Activated naive CD8-positive, alpha-beta T cell treated with anti-CD3 and anti-CD28 coated beads, Interleukin-2, amount 50 U/mL, for 24 hours (primary cell): ENCODE data around the gene ZNF83.
"Not testable (repeated sequence)": the region's sequence is repeated elsewhere in the genome, so short reads cannot be mapped to it uniquely, and the experiment has no call there.

Experiments
- ATAC-seq: fragments of 150-1000 bp; cut with Tn5 transposase; one replicate; pipeline ENCODE4 v1.10.0; 2021
- DNase-seq: peaks from one replicate; pipeline ENCODE4 v3.0.0; 2021
- H3K27ac Mint-ChIP-seq: one replicate; pipeline ENCODE4 v1.8.0; 2021; ENCODE audit warnings: mild to moderate bottlenecking, mixed read lengths
- H3K27me3 Mint-ChIP-seq: one replicate; pipeline ENCODE4 v1.8.0; 2021; ENCODE audit warnings: mixed read lengths
- H3K36me3 Mint-ChIP-seq: one replicate; pipeline ENCODE4 v1.8.0; 2021; ENCODE audit warnings: low read depth, mixed read lengths
- H3K4me1 Mint-ChIP-seq: one replicate; pipeline ENCODE4 v1.8.0; 2021; ENCODE audit warnings: mixed read lengths
- H3K4me3 Mint-ChIP-seq: one replicate; pipeline ENCODE4 v1.8.0; 2021; ENCODE audit warnings: mild to moderate bottlenecking, moderate library complexity, mixed read lengths
- H3K9me3 Mint-ChIP-seq: one replicate; pipeline ENCODE4 v1.8.0; 2021; ENCODE audit warnings: mixed read lengths

ZNF83 gene

DNA sequence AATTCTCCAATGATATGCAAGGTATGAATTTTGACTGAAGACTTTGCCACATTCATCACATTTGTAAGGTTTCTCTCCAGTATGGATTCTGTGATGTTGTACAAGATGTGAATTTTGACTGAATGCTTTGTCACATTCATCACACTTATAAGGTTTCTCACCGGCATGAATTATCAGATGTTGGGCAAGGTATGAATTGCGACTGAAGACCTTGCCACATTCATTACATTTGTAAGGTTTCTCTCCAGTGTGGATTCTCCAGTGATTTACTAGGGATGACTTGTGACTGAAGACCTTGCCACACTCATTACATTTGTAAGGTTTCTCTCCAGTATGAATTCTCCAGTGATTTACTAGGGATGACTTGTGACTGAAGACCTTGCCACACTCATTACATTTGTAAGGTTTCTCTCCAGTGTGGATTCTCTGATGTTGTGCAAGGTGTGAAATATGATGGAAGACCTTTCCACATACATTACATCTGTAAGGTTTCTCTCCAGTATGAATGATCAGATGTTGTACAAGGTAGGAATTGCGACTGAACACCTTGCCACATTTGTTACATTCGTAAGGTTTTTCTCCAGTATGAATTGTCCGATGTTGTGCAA is 24.8 kb downstream of the ZNF83 start:
- no peak for ATAC-seq
- peaks cover 44% of the 10 kb centered on the region for H3K9me3 Mint-ChIP-seq
- H3K4me3 Mint-ChIP-seq, result no peak overlapping the region
- peaks cover 85% of the 10 kb centered on the region for H3K36me3 Mint-ChIP-seq
- no peak for DNase-seq
- H3K27me3 Mint-ChIP-seq, result no peaks in the 10 kb centered on the region
- no peaks in the 10 kb centered on the region for H3K4me1 Mint-ChIP-seq
- H3K27ac Mint-ChIP-seq, result no peak overlapping the region

DNA sequence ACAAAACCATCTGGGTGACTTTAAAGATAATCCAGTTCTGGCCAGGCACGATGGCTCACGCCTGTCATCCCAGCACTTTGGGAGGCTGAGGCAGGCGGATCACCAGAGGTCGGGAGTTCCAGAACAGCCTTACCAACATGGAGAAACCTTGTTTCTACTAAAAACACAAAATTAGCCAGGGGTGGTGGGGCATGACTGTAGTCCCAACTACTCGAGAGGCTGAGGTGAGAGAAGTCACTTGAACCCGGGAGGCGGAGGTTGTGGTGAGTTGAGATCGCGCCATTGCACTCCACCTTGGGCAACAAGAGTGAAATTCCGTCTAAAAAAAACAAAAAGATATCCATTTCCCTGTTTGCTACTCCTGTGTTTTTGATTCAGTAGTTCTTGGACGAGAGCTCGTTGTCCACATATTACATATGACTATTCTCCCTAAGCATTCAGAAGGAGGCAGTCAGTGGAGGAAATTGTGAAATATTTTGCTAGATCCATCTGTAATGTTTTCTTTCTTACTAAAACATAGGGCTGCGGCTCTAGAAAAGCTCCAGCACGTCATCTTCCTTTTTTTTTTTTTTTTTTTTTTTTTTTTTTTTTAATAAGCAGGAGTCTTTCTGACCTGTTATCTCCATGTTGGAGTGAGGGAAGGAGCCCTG is 34.5 kb downstream of the ZNF83 start:
- no peak overlapping the region for H3K27ac Mint-ChIP-seq
- no peak overlapping the region for H3K4me3 Mint-ChIP-seq
- peaks cover 33% of the 10 kb centered on the region for H3K9me3 Mint-ChIP-seq
- ATAC-seq, result no peak
- H3K36me3 Mint-ChIP-seq, result peaks cover 54% of the 10 kb centered on the region
- peaks cover 29% of the 10 kb centered on the region for H3K4me1 Mint-ChIP-seq
- H3K27me3 Mint-ChIP-seq, result no peaks in the 10 kb centered on the region
- no peak for DNase-seq

DNA sequence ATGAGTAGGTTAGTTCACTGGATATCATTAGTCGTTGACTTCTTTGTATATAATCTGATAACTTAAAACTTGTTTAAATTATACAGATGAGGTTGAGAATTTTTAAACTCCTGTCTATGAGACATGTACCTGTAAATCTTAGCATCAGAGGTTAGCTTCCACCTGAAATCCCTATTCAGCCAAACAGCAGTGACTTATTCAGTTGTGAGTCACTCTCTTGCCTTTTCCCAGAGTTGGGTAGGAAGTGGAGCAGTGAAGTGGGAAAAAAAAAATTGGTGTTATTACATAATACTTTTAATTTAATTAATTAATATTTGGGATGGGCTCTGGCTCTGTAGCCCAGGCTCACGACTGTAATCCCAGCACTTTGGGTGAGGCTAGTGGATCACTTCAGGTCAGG is 35.2 kb downstream of the ZNF83 start:
- peaks cover 32% of the 10 kb centered on the region for H3K9me3 Mint-ChIP-seq
- H3K27ac Mint-ChIP-seq, result no peak overlapping the region
- H3K4me3 Mint-ChIP-seq, result no peak overlapping the region

DNA sequence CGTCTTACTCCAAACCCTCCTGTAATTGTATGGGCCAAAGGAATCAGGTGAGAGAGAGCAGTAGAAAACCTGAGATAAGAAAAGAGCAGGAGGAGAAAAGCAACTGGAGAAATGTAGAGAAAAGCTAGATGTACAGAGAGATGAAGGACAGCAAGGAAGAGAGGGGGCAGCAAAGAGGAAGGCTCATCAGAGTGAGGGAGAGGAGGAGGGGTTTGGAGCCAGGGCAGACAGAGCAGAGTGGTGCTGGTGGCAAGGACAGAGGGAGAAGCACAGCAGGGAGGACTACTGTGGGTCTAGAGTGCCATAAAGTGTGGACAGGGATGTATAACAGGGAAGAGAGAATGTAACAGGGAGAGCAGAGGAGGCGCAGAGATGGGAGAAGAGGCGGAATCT is 36.2 kb downstream of the ZNF83 start:
- peak overlapping the region; percentile 69 for H3K27ac Mint-ChIP-seq

More for the DNA sequence above, 35.2 kb downstream of the ZNF83 start:
- ATAC-seq (no peak), DNase-seq (no peak)
- Mint-ChIP-seq H3K4me1 (peaks cover 29% of the 10 kb centered on the region), H3K27me3 (no peaks in the 10 kb centered on the region), H3K36me3 (peaks cover 53% of the 10 kb centered on the region)

DNA sequence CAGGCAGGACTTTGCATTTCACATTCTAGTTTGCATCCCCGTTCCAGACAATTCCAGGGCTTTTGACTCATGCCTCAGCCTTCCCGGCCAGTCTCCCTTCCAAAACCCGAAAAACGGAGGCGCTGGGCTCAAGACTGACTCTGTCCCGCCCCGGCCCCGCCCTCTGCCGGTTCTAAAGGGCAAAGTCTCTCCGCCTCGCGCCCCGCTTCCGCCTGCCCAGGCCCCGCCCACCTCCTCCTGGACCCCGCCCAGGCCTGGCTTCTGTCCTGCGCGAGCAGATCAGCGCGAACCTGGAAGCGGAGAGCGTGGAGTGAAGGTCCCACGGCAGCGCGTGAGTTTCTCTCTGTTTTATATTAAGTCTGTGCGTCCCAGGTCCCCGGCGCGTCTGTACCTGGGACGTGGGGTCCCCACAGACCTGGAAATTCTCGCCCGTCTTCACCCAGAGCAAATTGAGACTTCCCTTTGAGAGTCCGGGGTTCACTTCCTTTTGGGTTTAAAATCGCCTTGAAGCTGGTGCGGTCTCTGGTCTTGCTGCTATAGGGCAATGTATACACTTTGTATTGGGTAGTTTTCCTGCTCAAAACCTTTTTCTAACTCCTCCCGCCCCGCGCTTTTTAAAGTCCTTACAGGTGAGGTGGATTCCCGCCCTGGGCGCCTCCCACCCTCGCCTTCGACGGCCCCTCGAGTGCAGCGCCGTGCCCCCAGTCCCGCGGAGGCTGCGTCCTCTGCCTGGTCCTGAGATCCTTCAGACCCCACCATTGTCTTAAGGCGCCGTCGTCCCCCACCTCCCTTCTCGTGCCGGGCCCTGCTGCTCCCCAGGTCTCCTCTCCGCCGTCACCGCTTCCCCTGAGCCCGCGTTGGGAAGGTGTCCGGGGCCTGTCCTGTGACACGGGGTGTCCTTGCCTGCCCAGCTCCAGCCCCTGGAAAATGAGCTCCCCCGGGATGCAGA is 36.9 kb downstream of the ZNF83 start:
- Mint-ChIP-seq H3K9me3 (peaks cover 37% of the 10 kb centered on the region), H3K36me3 (peaks cover 61% of the 10 kb centered on the region), H3K4me3 (peak overlapping the region; percentile 84)

More for the DNA sequence above, 36.2 kb downstream of the ZNF83 start:
- peaks cover 37% of the 10 kb centered on the region for H3K9me3 Mint-ChIP-seq
- DNase-seq, ATAC-seq, H3K27me3 Mint-ChIP-seq: not testable (repeated sequence)
- peaks cover 61% of the 10 kb centered on the region for H3K36me3 Mint-ChIP-seq
- peak overlapping the region; percentile 84 for H3K4me3 Mint-ChIP-seq
- peaks cover 29% of the 10 kb centered on the region for H3K4me1 Mint-ChIP-seq

DNA sequence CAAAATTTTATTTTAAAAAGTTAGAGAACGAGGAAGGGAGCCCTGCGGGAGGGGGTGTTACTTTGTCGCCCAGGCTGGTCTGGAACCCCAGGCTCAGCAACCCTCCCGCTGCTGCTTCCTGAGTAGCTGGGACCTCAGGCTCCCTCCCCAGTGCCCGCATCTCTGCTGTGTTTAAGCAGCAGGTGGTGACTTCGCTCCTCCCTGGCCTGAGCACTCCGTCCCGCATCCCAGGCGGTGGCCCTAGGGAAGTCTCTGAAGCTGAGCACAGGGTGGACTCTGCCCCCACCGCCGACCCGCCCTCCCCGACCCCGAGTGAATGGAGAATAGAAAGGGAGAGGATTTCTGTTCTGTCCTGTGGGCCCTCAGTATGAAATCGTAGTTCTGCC is 37.5 kb downstream of the ZNF83 start:
- ATAC-seq (peak; percentile 11), DNase-seq (no peak)
- peaks cover 61% of the 10 kb centered on the region for H3K36me3 Mint-ChIP-seq
- H3K27me3 Mint-ChIP-seq, result no peaks in the 10 kb centered on the region
- H3K9me3 Mint-ChIP-seq, result peaks cover 39% of the 10 kb centered on the region
- H3K27ac Mint-ChIP-seq, result no peak overlapping the region
- peaks cover 24% of the 10 kb centered on the region for H3K4me1 Mint-ChIP-seq
- peak overlapping the region; percentile 84 for H3K4me3 Mint-ChIP-seq

More for the DNA sequence above, 36.9 kb downstream of the ZNF83 start:
- peak; percentile 95 for DNase-seq
- H3K27ac Mint-ChIP-seq, result peak overlapping the region; percentile 69
- peaks cover 27% of the 10 kb centered on the region for H3K4me1 Mint-ChIP-seq
- H3K27me3 Mint-ChIP-seq, result no peaks in the 10 kb centered on the region
- peak; percentile 97 for ATAC-seq

DNA sequence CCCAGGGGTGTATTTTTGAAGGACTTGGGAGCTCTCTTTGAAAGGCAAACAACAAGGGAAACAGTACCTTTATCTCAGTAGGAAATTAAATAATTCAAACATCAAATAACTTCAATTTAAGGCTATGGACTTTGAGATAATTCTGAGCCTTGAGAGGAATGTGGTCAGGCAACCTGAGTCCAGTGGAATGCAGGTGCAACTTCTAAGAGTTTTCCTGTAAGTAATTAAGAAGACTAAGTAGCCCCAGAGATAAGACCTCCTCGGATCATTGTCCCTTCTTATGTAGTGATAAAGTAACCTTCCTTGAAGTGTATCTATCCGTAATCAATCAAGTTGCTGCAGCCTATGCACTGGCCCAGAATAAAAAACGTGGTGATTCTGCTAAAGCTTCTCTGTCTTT is 38.9 kb downstream of the ZNF83 start:
- no peaks in the 10 kb centered on the region for H3K27me3 Mint-ChIP-seq
- H3K36me3 Mint-ChIP-seq, result peaks cover 63% of the 10 kb centered on the region
- peaks cover 33% of the 10 kb centered on the region for H3K9me3 Mint-ChIP-seq
- ATAC-seq (no peak), DNase-seq (no peak)
- H3K4me1 Mint-ChIP-seq, result peaks cover 17% of the 10 kb centered on the region
- H3K27ac Mint-ChIP-seq, result no peak overlapping the region
- no peak overlapping the region for H3K4me3 Mint-ChIP-seq

DNA sequence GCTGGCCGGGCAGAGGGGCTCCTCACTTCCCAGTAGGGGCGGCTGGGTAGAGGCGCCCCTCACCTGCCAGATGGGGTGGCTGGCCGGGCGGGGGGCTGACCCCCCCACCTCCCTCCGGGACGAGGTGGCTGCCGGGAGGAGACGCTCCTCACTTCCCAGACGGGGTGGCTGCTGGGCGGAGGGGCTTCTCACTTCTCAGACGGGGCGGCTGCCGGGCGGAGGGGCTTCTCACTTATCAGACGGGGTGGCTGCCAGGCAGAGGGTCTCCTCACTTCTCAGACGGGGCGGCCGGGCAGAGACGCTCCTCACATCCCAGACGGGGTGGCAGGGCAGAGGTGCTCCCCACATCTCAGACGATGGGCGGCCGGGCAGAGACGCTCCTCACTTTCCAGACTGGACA is 44.7 kb downstream of the ZNF83 start:
- ATAC-seq, H3K4me1 Mint-ChIP-seq, H3K27ac Mint-ChIP-seq, DNase-seq, H3K27me3 Mint-ChIP-seq, H3K4me3 Mint-ChIP-seq: not testable (repeated sequence)
- Mint-ChIP-seq H3K36me3 (peaks cover 77% of the 10 kb centered on the region), H3K9me3 (peaks cover 43% of the 10 kb centered on the region)

DNA sequence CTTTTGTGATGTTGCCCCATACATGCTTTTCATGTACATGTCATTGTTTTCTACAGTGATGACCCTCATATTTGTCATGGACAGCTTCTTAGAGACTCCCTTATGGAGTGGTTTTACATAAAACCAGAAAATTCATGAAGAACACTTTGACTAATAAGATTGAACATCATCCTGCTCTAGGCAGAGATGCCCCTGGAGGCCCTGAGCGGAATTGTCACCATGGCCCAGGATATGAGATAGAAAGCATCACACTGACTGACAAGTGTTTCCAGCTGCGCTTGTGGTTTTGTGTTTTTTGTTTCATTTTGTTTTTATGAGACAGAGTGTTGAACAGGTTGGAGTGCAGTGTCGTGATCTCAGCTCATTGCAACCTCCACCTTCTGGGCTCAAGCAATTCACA is 45.9 kb downstream of the ZNF83 start:
- H3K9me3 Mint-ChIP-seq, result peaks cover 46% of the 10 kb centered on the region
- H3K36me3 Mint-ChIP-seq, result peaks cover 79% of the 10 kb centered on the region
- ATAC-seq (no peak), DNase-seq (no peak)
- no peak overlapping the region for H3K27ac Mint-ChIP-seq
- H3K27me3 Mint-ChIP-seq, result no peaks in the 10 kb centered on the region
- no peaks in the 10 kb centered on the region for H3K4me1 Mint-ChIP-seq
- no peak overlapping the region for H3K4me3 Mint-ChIP-seq

DNA sequence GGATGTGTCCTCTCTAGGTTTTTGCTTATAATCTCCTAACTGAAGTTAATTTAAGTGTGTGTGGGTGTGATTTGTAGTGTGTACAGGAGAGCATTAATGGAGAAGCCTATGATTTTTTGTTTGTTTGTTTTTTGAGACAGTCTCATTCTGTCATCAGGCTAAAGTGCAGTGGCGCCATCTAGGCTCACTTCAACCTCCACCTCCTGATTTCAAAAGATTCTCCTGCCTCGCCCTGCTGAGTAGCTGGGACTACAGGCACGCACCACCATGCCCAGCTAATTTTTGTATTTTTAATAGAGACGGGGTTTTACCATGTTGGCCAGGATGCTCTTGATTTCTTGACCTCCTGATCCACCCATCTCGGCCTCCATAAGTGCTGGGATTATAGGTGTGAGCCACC is 47.4 kb downstream of the ZNF83 start:
- ATAC-seq (no peak), DNase-seq (no peak)
- no peak overlapping the region for H3K4me3 Mint-ChIP-seq
- H3K27ac Mint-ChIP-seq, result no peak overlapping the region
- H3K27me3 Mint-ChIP-seq, result no peaks in the 10 kb centered on the region
- H3K36me3 Mint-ChIP-seq, result peaks cover 77% of the 10 kb centered on the region
- no peaks in the 10 kb centered on the region for H3K4me1 Mint-ChIP-seq
- H3K9me3 Mint-ChIP-seq, result peaks cover 33% of the 10 kb centered on the region

DNA sequence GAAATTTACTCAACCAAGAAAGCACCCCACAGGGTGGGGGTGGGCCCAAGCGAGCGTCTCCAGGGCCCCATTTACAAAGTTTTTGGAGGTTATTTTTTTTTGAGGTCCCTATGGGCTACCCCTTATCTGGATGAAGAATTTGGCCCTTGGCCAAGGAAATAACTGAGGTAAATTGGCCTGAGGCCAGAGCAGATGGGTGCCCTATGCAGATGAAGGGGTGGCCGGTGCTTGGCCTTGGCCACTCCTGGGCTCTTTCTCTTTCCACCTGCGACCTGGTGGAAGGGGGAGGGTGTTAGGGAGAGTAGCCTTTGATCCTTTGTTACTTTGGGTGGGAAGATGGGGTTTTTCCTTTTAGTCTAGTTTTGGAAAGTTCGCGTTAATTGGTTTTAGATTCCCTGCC is 52.6 kb downstream of the ZNF83 start:
- DNase-seq, result no peak
- H3K27me3 Mint-ChIP-seq, result no peaks in the 10 kb centered on the region
- ATAC-seq, result no peak
- H3K27ac Mint-ChIP-seq, result no peak overlapping the region
- H3K9me3 Mint-ChIP-seq, result peaks cover 46% of the 10 kb centered on the region
- no peak overlapping the region for H3K4me3 Mint-ChIP-seq
- no peaks in the 10 kb centered on the region for H3K4me1 Mint-ChIP-seq
- H3K36me3 Mint-ChIP-seq, result peaks cover 86% of the 10 kb centered on the region

DNA sequence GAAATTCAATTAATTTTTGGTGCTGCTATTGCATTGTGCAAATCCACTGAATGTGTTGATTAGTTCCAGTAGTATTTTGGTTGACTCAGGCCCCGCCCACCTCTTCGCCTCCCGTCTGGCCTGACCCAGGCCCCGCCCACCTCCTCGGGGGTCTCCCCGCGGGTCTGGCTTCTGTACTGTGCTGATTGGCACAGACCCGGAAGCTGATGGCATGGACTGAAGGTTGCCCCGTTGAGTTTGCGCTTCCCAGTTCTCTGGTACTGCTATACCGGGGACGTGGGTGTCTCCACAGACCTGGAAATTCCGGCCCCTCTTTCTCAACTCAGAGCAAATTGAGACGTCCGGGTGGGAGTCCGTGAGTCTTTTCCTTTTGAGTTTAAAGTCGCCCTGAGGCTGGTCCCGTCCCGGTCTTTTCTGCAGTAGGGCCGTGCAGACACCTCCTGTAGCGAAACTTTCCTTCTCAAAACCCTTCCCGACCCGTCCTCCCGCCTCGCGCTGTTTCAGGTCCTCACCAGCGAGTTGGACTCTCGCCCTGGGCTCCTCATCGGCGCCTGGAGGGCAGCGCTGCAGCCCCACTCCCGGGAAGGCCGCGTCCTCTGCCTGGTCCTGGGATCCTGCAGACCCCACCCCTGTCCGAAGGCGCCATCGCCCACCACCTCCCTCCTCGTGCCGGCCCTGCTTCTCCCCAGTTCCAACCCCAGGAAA is 53.3 kb downstream of the ZNF83 start:
- no peak overlapping the region for H3K27ac Mint-ChIP-seq
- no peaks in the 10 kb centered on the region for H3K4me1 Mint-ChIP-seq
- no peak for ATAC-seq
- peaks cover 84% of the 10 kb centered on the region for H3K36me3 Mint-ChIP-seq
- no peak overlapping the region for H3K4me3 Mint-ChIP-seq
- H3K9me3 Mint-ChIP-seq, result peaks cover 41% of the 10 kb centered on the region
- no peaks in the 10 kb centered on the region for H3K27me3 Mint-ChIP-seq
- no peak for DNase-seq

DNA sequence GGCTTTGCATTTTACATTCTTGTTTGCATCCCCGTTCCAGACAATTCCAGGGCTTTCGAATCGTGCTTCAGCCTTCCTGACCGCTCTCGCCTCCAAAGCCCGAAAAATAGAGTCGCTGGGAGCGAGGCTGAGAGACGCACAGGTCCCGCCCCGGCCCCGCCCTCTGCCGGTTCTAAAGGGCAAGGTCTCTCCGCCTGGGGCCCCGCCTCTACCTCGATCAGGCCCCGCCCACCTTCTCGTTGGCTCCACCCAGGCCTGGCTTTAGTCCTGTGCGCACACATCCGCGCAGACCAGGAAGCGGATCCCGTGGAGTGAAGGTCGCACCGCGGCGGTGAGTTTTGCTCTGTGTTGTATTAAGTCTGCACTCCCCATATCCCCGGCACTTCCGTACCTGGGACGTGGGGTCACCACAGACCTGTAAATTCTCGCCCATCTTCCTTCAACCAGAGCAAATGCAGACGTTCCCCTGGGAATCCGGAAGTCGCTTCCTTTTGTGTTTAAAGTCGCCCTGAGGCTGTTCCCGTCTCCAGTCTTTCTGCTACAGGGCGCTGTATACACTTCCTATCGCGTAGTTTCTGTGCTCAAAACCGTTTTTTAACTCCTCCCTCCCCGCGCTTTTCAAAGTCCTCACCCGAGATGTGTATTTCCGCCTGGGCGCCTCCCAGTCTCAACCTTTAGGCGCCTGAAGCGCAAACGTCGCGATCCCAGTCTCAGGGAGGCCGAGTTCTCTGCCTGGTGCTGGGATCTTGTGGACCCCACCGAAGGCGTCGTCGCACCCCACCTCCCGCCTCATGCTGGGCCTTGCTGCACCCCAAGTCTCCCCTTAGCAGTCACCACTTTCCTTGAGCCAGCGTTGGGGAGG is 67.9 kb downstream of the ZNF83 start, which contains the start of gene ZNF701:
ZNF701 (plus strand) TSS at position 288 of the 862 bp plus-strand sequence. CDS start 3,861 bp downstream, outside the sequence.
- DNase-seq, result peak; percentile 96
- H3K27me3 Mint-ChIP-seq, result no peaks in the 10 kb centered on the region
- H3K36me3 Mint-ChIP-seq, result peaks cover 64% of the 10 kb centered on the region
- H3K4me3 Mint-ChIP-seq, result peak within 1 kb of the TSS; percentile 96
- peaks cover 44% of the 10 kb centered on the region for H3K9me3 Mint-ChIP-seq
- H3K4me1 Mint-ChIP-seq, result peaks cover 27% of the 10 kb centered on the region
- peak within 1 kb of the TSS; percentile 94 for H3K27ac Mint-ChIP-seq
- peak; percentile 98 for ATAC-seq
